ENCODE results near the gene SELE. TPM values are rescaled to one million over a fixed set of nuclear protein-coding genes. Genes with fewer than 3 reads are reported as not detected.

SELE gene
- total and polyA plus RNA-seq, 4 donors: 0.18 to 38.8 (median 14.8) TPM; not detected in 1

DNA sequence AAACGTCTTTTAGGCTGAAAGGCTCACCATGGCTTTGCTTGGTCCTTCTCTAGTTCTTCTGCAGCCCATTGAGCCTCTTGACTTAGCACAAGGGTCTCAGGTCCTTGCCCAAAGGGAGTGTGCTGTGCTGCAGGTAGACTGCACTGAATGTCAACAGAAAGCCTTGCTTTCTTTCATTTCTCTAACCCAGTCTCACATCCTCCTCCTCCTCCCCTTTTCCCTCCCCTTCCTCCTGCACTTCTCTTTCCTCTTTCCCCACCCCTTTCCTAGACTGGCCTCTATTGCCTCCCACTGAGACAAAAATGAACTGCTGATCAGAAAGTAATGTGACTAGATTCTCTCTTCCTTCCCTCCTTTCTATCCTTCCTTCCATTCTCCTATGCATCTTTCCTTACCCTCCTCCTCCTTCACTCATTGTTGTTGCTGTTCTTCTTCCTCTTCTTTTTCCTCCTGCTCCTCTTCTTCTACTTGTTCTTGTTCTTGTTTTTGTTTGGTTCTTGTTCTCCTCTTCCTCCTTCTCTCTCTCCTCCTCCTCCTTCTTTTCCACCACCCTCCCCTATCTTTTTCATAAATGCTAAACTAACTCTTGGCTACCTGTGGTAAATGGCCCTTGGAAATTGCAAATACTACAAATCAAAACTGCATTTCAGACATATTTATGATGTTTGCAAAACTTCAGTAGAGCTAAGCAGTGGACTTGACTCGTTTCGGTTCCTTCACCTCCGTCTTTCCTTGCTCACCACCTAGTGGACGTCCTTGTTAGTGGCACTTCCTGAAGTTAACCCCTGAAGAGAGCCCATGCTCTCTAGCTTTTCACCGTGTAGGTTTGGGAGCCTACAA lies 22.2 kb downstream of the SELE start, which contains the start of gene SELL:
SELL (minus strand) TSS at position 152 of the 840 bp plus-strand sequence; CDS start at position 30, 122 bp downstream.
- intact Hi-C loops (cut with DNase I): no loop called here
- peak within 1 kb of the TSS in 1 of 2 donors; percentile 21 for H3K4me3 ChIP-seq (ENCODE audit: low read length in 2 of 2)

DNA sequence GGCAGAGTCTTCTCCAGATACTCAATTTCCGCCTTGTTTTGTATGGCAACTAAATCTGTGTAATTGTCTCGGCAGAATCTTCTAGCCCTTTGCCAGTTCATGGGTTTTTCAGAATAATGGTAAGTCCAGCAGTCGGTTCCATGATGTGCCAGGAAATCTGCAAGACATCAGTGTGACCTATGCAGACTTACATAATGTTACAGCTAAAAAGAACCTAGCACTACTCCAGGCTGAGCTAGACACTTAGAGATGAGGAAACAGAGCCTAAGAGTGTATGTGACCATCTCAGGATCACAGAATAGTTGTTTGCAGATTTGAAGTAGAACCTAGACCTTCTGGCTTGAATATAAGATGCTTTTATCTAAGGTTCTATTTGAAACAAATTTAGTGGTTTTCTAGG lies 25.2 kb downstream of the SELE start:
- Histone ChIP-seq H3K4me3 (ENCODE audit: low read length in 2 of 2) (no peak overlapping the region), H3K27ac (ENCODE audit: low read depth in 1 of 2, low read length in 2 of 2) (no peak overlapping the region), H3K9me3 (ENCODE audit: control insufficient read depth, low read length) (no peaks in the 10 kb centered on the region), H3K4me1 (ENCODE audit: control insufficient read depth in 1 of 2, insufficient read depth in 2 of 2, low read length in 2 of 2) (no peaks in the 10 kb centered on the region), H3K27me3 (ENCODE audit: control insufficient read depth in 1 of 2, insufficient read depth in 2 of 2, low read length in 1 of 2) (no peaks in the 10 kb centered on the region), H3K36me3 (ENCODE audit: control insufficient read depth in 1 of 2, insufficient read depth in 2 of 2, low read length in 1 of 2) (no peaks in the 10 kb centered on the region)
- no peak for ATAC-seq (ENCODE audit: low FRiP score)
- WGBS, 2 donors: 80 to 84% methylated on average over 3 of the region's 3 CpGs
- intact Hi-C loops (cut with DNase I): no loop called here
- DNase-seq: no peak

More for the DNA sequence above, 22.2 kb downstream of the SELE start, which contains the start of gene SELL:
- H3K4me1 ChIP-seq (ENCODE audit: control insufficient read depth in 1 of 2, insufficient read depth in 2 of 2, low read length in 2 of 2): no peaks in the 10 kb centered on the region
- no peaks in the 10 kb centered on the region for H3K9me3 ChIP-seq (ENCODE audit: control insufficient read depth, low read length)
- H3K27me3 ChIP-seq (ENCODE audit: control insufficient read depth in 1 of 2, insufficient read depth in 2 of 2, low read length in 1 of 2): no peaks in the 10 kb centered on the region
- ATAC-seq (ENCODE audit: low FRiP score) (peak; percentile 89), DNase-seq (peak in 1 of 2 donors; percentile 58)
- WGBS, 2 donors: 7 to 8% methylated on average over 6 of the region's 6 CpGs
- no peaks in the 10 kb centered on the region for H3K36me3 ChIP-seq (ENCODE audit: control insufficient read depth in 1 of 2, insufficient read depth in 2 of 2, low read length in 1 of 2)
- H3K27ac ChIP-seq (ENCODE audit: low read depth in 1 of 2, low read length in 2 of 2): no peak within 1 kb of the TSS

- Histone ChIP-seq H3K9me3 (ENCODE audit: control insufficient read depth, low read length) (no peaks in the 10 kb centered on the region), H3K4me3 (ENCODE audit: low read length in 2 of 2) (no peak overlapping the region), H3K27ac (ENCODE audit: low read depth in 1 of 2, low read length in 2 of 2) (no peak overlapping the region), H3K27me3 (ENCODE audit: control insufficient read depth in 1 of 2, insufficient read depth in 2 of 2, low read length in 1 of 2) (no peaks in the 10 kb centered on the region), H3K4me1 (ENCODE audit: control insufficient read depth in 1 of 2, insufficient read depth in 2 of 2, low read length in 2 of 2) (no peaks in the 10 kb centered on the region), H3K36me3 (ENCODE audit: control insufficient read depth in 1 of 2, insufficient read depth in 2 of 2, low read length in 1 of 2) (no peaks in the 10 kb centered on the region)
- intact Hi-C loops (cut with DNase I): no loop called here
- WGBS, 2 donors: 75 to 79% methylated on average over 9 of the region's 9 CpGs
- ATAC-seq (ENCODE audit: low FRiP score) (no peak), DNase-seq (no peak)
Observed at GRCh38 chr1:169707912-169708604, 25.8 kb downstream of the SELE start.

- WGBS, 2 donors: 67 to 71% methylated on average over 2 of the region's 2 CpGs
- no peak overlapping the region for H3K4me3 ChIP-seq (ENCODE audit: low read length in 2 of 2)
- intact Hi-C loops (cut with DNase I): no loop called here
- no peaks in the 10 kb centered on the region for H3K27me3 ChIP-seq (ENCODE audit: control insufficient read depth in 1 of 2, insufficient read depth in 2 of 2, low read length in 1 of 2)
- ATAC-seq (ENCODE audit: low FRiP score): no peak
- no peaks in the 10 kb centered on the region for H3K9me3 ChIP-seq (ENCODE audit: control insufficient read depth, low read length)
- H3K4me1 ChIP-seq (ENCODE audit: control insufficient read depth in 1 of 2, insufficient read depth in 2 of 2, low read length in 2 of 2): no peaks in the 10 kb centered on the region
- no peaks in the 10 kb centered on the region for H3K36me3 ChIP-seq (ENCODE audit: control insufficient read depth in 1 of 2, insufficient read depth in 2 of 2, low read length in 1 of 2)
- no peak for DNase-seq
- H3K27ac ChIP-seq (ENCODE audit: low read depth in 1 of 2, low read length in 2 of 2): no peak overlapping the region
Observed at GRCh38 chr1:169704797-169705196, 29.1 kb downstream of the SELE start.

- no peak overlapping the region for H3K4me3 ChIP-seq (ENCODE audit: low read length in 2 of 2)
- 78 to 86% methylated on average over 2 of the region's 2 CpGs for WGBS, 2 donors
- DNase-seq: no peak
- H3K27me3 ChIP-seq (ENCODE audit: control insufficient read depth in 1 of 2, insufficient read depth in 2 of 2, low read length in 1 of 2): no peaks in the 10 kb centered on the region
- H3K27ac ChIP-seq (ENCODE audit: low read depth in 1 of 2, low read length in 2 of 2): no peak overlapping the region
- intact Hi-C loops (cut with DNase I): no loop called here
- no peaks in the 10 kb centered on the region for H3K36me3 ChIP-seq (ENCODE audit: control insufficient read depth in 1 of 2, insufficient read depth in 2 of 2, low read length in 1 of 2)
- no peak for ATAC-seq (ENCODE audit: low FRiP score)
- no peaks in the 10 kb centered on the region for H3K9me3 ChIP-seq (ENCODE audit: control insufficient read depth, low read length)
- no peaks in the 10 kb centered on the region for H3K4me1 ChIP-seq (ENCODE audit: control insufficient read depth in 1 of 2, insufficient read depth in 2 of 2, low read length in 2 of 2)
Observed at GRCh38 chr1:169701261-169702005, 32.4 kb downstream of the SELE start.

- Histone ChIP-seq H3K27me3 (ENCODE audit: control insufficient read depth in 1 of 2, insufficient read depth in 2 of 2, low read length in 1 of 2) (no peaks in the 10 kb centered on the region), H3K4me3 (ENCODE audit: low read length in 2 of 2) (no peak overlapping the region), H3K9me3 (ENCODE audit: control insufficient read depth, low read length) (no peaks in the 10 kb centered on the region), H3K27ac (ENCODE audit: low read depth in 1 of 2, low read length in 2 of 2) (no peak overlapping the region), H3K4me1 (ENCODE audit: control insufficient read depth in 1 of 2, insufficient read depth in 2 of 2, low read length in 2 of 2) (no peaks in the 10 kb centered on the region), H3K36me3 (ENCODE audit: control insufficient read depth in 1 of 2, insufficient read depth in 2 of 2, low read length in 1 of 2) (no peaks in the 10 kb centered on the region)
- no peak for ATAC-seq (ENCODE audit: low FRiP score)
- no peak for DNase-seq
- intact Hi-C loops (cut with DNase I): no loop called here
- 66 to 71% methylated on average over 3 of the region's 3 CpGs for WGBS, 2 donors
Observed at GRCh38 chr1:169699707-169700106, 34.2 kb downstream of the SELE start.

DNA sequence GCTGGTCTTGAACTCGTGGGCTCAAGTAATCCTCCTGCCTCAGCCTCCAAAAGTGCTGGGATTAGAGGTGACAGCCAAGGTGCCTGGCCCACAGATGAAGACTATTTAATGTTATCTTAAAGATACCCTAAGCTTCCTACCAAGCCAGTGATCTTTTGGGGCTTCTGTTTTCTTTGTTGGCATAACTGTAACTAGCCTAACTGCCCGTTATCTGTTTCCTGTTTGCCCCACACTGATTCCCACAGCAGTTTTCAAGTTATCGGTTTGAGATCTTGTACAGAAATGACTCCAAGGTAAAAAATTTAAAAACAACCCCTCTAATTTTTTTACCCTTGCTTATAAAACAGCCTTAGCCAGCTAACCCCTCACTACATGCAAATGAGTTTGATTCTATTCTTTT lies 34.9 kb downstream of the SELE start:
- Histone ChIP-seq H3K4me1 (ENCODE audit: control insufficient read depth in 1 of 2, insufficient read depth in 2 of 2, low read length in 2 of 2) (no peaks in the 10 kb centered on the region), H3K9me3 (ENCODE audit: control insufficient read depth, low read length) (no peaks in the 10 kb centered on the region), H3K36me3 (ENCODE audit: control insufficient read depth in 1 of 2, insufficient read depth in 2 of 2, low read length in 1 of 2) (no peaks in the 10 kb centered on the region), H3K27ac (ENCODE audit: low read depth in 1 of 2, low read length in 2 of 2) (no peak overlapping the region), H3K4me3 (ENCODE audit: low read length in 2 of 2) (no peak overlapping the region), H3K27me3 (ENCODE audit: control insufficient read depth in 1 of 2, insufficient read depth in 2 of 2, low read length in 1 of 2) (no peaks in the 10 kb centered on the region)
- DNase-seq: no peak
- intact Hi-C loops (cut with DNase I): no loop called here
- WGBS, 2 donors: 56 to 66% methylated on average over 3 of the region's 3 CpGs
- ATAC-seq (ENCODE audit: low FRiP score): no peak

- Histone ChIP-seq H3K4me3 (ENCODE audit: low read length in 2 of 2) (no peak overlapping the region), H3K9me3 (ENCODE audit: control insufficient read depth, low read length) (no peaks in the 10 kb centered on the region), H3K27me3 (ENCODE audit: control insufficient read depth in 1 of 2, insufficient read depth in 2 of 2, low read length in 1 of 2) (no peaks in the 10 kb centered on the region), H3K36me3 (ENCODE audit: control insufficient read depth in 1 of 2, insufficient read depth in 2 of 2, low read length in 1 of 2) (no peaks in the 10 kb centered on the region), H3K4me1 (ENCODE audit: control insufficient read depth in 1 of 2, insufficient read depth in 2 of 2, low read length in 2 of 2) (no peaks in the 10 kb centered on the region), H3K27ac (ENCODE audit: low read depth in 1 of 2, low read length in 2 of 2) (no peak overlapping the region)
- WGBS, 2 donors: 78% methylated on average over 1 of the region's 1 CpG
- intact Hi-C loops (cut with DNase I): no loop called here
- no peak for DNase-seq
- ATAC-seq (ENCODE audit: low FRiP score): no peak
Observed at GRCh38 chr1:169697755-169698154, 36.1 kb downstream of the SELE start.
